T-helper 1 cell treated with Interleukin-12 subunit alpha and Interleukin-12 subunit beta and Interleukin-4 antibody, amounts not matched to agents 30 μg/mL and 1 μg/mL, for 36 hours (primary cell): ENCODE results near the gene ST3GAL3.
"Not testable (repeated sequence)": the region's sequence is repeated elsewhere in the genome, so short reads cannot be mapped to it uniquely, and the experiment has no call there.

Experiments
- H3K27ac Mint-ChIP-seq: one replicate; pipeline ENCODE4 v1.8.0; 2021; ENCODE audit warnings: mild to moderate bottlenecking, mixed read lengths
- H3K27me3 Mint-ChIP-seq: one replicate; pipeline ENCODE4 v1.8.0; 2021; ENCODE audit warnings: low read depth, mixed read lengths
- H3K36me3 Mint-ChIP-seq: one replicate; pipeline ENCODE4 v1.8.0; 2021; ENCODE audit warnings: low read depth, mixed read lengths
- H3K4me1 Mint-ChIP-seq: one replicate; pipeline ENCODE4 v1.8.0; 2021; ENCODE audit warnings: low read depth, mixed read lengths
- H3K4me3 Mint-ChIP-seq: one replicate; pipeline ENCODE4 v1.8.0; 2021; ENCODE audit warnings: mild to moderate bottlenecking, moderate library complexity, mixed read lengths
- H3K9me3 Mint-ChIP-seq: one replicate; pipeline ENCODE4 v1.8.0; 2021; ENCODE audit warnings: mixed read lengths

The ST3GAL3 gene

GRCh38 chr1:43711524-43712386, 4.4 kb downstream of the ST3GAL3 start:
- no peaks in the 10 kb centered on the region for H3K27me3 Mint-ChIP-seq
- no peak overlapping the region for H3K27ac Mint-ChIP-seq
- H3K4me3 Mint-ChIP-seq, result no peak overlapping the region
- H3K4me1 Mint-ChIP-seq, result peaks cover 21% of the 10 kb centered on the region
- peaks cover 10% of the 10 kb centered on the region for H3K36me3 Mint-ChIP-seq
- H3K9me3 Mint-ChIP-seq, result no peaks in the 10 kb centered on the region

GRCh38 chr1:43716559-43717281, 9.4 kb downstream of the ST3GAL3 start:
- no peaks in the 10 kb centered on the region for H3K27me3 Mint-ChIP-seq
- H3K4me3 Mint-ChIP-seq, result no peak overlapping the region
- H3K36me3 Mint-ChIP-seq, result peaks cover 3% of the 10 kb centered on the region
- no peaks in the 10 kb centered on the region for H3K9me3 Mint-ChIP-seq
- peaks cover 6% of the 10 kb centered on the region for H3K4me1 Mint-ChIP-seq
- no peak overlapping the region for H3K27ac Mint-ChIP-seq

DNA sequence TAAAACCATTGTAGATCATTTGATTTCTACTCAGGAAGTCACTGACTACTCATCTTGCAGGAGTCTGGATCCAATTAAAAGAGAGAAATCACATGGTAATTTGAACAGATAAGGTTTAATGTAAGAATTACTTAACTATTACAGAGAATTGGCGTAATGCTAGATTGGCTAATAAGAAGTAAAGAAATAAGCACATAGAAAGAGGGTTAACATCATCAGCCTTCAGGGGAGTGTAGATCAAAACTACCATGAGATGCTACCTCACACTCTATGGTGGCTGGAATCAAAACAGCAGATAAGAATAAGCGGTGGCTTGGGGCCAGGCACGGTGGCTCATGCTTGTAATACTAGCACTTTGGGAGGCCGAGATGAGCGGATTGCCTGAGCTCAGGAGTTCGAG, 11.7 kb downstream of the ST3GAL3 start:
- H3K4me1 Mint-ChIP-seq, result no peaks in the 10 kb centered on the region
- H3K27me3 Mint-ChIP-seq, result no peaks in the 10 kb centered on the region
- H3K4me3 Mint-ChIP-seq, result no peak overlapping the region
- no peak overlapping the region for H3K27ac Mint-ChIP-seq
- no peaks in the 10 kb centered on the region for H3K36me3 Mint-ChIP-seq
- no peaks in the 10 kb centered on the region for H3K9me3 Mint-ChIP-seq

DNA sequence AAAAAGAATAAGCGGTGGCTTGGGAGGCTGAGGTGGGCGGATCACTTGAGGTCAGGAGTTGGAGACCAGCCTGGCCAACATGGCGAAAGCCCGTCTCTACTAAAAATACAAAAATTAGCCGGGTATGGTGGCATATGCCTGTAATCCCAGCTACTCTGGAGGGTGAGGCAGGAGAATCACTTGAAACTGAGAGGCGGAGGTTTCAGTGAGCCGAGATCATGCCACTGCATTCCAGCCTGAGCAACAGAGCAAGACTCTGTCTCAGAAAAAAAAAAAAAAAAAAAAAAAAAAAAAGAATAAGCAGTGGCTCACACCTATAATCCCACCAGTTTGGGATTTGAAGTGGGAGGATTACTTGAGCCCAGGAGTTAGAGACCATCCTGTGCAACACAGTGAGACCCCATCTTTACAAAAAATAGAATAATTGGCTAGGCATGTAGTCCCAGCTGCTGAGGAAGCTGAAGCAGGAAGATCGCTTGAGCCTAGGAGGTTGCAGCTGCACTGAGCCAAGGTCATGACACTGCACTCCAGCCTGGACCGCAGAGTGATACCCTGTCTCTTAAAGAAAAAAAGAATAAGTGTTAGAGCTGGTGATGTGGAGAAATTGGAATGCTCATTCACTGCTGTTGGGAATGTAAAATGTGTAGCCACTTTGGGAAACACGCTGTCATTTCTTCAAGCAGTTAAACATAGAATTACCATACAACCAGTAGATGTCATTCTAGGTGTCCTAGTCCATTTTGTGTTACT, 12.5 kb downstream of the ST3GAL3 start:
- not testable (repeated sequence) for H3K27ac Mint-ChIP-seq, H3K4me1 Mint-ChIP-seq, H3K9me3 Mint-ChIP-seq, H3K36me3 Mint-ChIP-seq, H3K27me3 Mint-ChIP-seq, H3K4me3 Mint-ChIP-seq

GRCh38 chr1:43722810-43723209, 15.5 kb downstream of the ST3GAL3 start:
- Mint-ChIP-seq H3K36me3 (no peaks in the 10 kb centered on the region), H3K4me1 (peaks cover 3% of the 10 kb centered on the region), H3K27me3 (no peaks in the 10 kb centered on the region), H3K9me3 (no peaks in the 10 kb centered on the region), H3K27ac (no peak overlapping the region), H3K4me3 (no peak overlapping the region)

- no peaks in the 10 kb centered on the region for H3K9me3 Mint-ChIP-seq
- no peak overlapping the region for H3K27ac Mint-ChIP-seq
- H3K36me3 Mint-ChIP-seq, result no peaks in the 10 kb centered on the region
- H3K4me1 Mint-ChIP-seq, result peaks cover 3% of the 10 kb centered on the region
- H3K4me3 Mint-ChIP-seq, result no peak overlapping the region
- no peaks in the 10 kb centered on the region for H3K27me3 Mint-ChIP-seq
Measured at GRCh38 chr1:43729816-43730463, 22.6 kb downstream of the ST3GAL3 start.

DNA sequence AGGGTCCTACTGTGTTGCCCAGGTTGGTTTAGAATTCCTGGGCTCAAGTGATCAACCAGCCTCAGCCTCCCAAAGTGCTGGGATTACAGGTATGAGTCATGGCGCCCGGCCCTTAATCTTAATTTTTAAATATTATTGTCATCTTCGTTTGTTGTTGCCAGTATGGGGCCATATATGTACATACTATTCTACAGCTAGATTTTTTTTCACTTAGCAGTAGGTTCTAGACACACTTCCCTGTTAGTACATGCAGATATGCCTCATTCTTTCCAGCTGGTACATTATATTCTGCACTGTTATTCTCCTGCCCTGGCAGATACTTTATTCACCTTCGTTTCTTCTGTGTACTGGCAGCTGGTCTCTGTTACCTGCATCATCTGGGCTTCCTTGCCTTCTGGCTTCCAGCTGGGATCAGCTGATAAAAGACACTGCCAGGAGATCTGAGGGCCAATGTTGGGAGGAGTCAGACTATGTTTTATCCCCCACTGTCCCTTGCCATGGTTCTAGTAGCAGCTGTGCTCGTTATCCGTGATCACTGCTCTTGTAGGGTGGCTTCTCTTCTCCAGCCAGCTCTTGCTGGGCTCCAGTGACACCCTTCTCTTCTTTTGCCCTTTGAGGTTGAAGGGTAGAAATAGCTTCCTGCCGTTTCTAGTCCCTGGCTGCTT, 24.7 kb downstream of the ST3GAL3 start:
- Mint-ChIP-seq H3K27ac (no peak overlapping the region), H3K9me3 (no peaks in the 10 kb centered on the region), H3K27me3 (no peaks in the 10 kb centered on the region), H3K36me3 (peaks cover 1% of the 10 kb centered on the region), H3K4me1 (peaks cover 3% of the 10 kb centered on the region), H3K4me3 (no peak overlapping the region)

- Mint-ChIP-seq H3K4me1 (no peaks in the 10 kb centered on the region), H3K27ac (no peak overlapping the region), H3K9me3 (no peaks in the 10 kb centered on the region), H3K36me3 (peaks cover 1% of the 10 kb centered on the region), H3K27me3 (no peaks in the 10 kb centered on the region), H3K4me3 (no peak overlapping the region)
Measured at GRCh38 chr1:43736819-43737218, 29.5 kb downstream of the ST3GAL3 start.

DNA sequence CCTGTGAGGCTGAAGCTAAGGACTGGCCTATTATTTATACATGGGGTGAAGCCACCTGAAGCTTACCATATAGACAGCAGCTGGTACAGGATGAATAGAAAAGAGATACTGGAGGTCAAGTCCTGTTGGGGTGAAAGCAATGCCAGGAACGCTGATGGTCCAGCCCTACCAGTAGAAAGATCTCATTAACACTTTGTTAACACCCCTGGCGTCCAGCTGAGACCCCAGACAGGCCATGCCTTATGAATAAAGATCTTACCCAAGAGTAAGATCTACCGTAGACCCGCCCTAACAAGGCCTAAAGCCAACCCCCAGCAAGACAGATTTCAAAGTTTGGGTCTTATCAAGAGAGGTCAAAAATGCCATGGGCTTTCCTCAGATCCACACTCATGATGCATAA, 34.7 kb downstream of the ST3GAL3 start:
- H3K27me3 Mint-ChIP-seq, result no peaks in the 10 kb centered on the region
- no peaks in the 10 kb centered on the region for H3K9me3 Mint-ChIP-seq
- H3K27ac Mint-ChIP-seq, result no peak overlapping the region
- H3K4me3 Mint-ChIP-seq, result no peak overlapping the region
- H3K4me1 Mint-ChIP-seq, result no peaks in the 10 kb centered on the region
- H3K36me3 Mint-ChIP-seq, result no peaks in the 10 kb centered on the region

DNA sequence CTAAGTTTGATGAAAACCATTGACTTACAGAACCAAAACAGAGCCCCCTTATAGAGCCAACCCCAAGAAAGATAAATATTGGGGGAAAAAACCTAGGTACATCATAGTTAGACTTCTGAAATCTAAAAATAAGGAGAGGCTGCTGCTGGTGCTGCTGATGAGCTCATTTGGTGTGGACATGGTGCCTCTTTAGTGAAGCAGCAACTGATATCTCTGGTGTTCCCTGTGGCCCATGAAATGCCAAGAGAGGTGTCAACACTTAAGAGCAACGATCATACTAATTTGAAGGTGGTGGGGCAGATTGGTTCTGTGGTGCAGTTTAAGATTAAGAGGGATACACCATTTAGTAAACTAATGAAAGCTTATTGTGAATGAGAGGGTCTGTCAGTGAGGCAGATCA, 35.9 kb downstream of the ST3GAL3 start:
- Mint-ChIP-seq H3K9me3 (no peaks in the 10 kb centered on the region), H3K27ac (no peak overlapping the region), H3K36me3 (no peaks in the 10 kb centered on the region), H3K4me1 (no peaks in the 10 kb centered on the region), H3K27me3 (no peaks in the 10 kb centered on the region), H3K4me3 (no peak overlapping the region)

DNA sequence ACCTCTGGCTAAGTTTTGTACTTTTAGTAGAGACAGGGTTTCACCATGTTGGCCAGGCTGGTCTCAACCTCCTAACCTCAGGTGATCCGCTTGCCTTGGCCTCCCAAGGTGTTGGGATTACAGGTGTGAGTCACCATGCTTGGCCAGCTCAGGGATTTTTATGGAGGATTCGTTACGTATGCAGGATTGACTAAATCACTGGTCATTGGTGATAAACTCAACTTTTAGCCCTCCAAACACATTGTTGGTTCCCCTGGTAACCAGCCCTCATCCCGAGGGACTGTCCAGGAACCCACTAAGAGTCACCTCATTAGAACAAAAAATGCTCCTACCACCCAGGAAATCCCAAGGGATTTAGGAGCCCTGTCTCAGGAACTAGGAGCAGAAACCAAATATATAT, 40.4 kb downstream of the ST3GAL3 start:
- H3K9me3 Mint-ChIP-seq, result no peaks in the 10 kb centered on the region

GRCh38 chr1:43750083-43750482, 42.7 kb downstream of the ST3GAL3 start:
- H3K4me3 Mint-ChIP-seq, result no peak overlapping the region
- H3K4me1 Mint-ChIP-seq, result no peaks in the 10 kb centered on the region
- H3K27ac Mint-ChIP-seq, result no peak overlapping the region
- no peaks in the 10 kb centered on the region for H3K27me3 Mint-ChIP-seq
- no peaks in the 10 kb centered on the region for H3K9me3 Mint-ChIP-seq
- peaks cover 2% of the 10 kb centered on the region for H3K36me3 Mint-ChIP-seq

More for the DNA sequence above, 40.4 kb downstream of the ST3GAL3 start:
- no peaks in the 10 kb centered on the region for H3K27me3 Mint-ChIP-seq
- H3K4me1 Mint-ChIP-seq, result no peaks in the 10 kb centered on the region
- H3K36me3 Mint-ChIP-seq, result peaks cover 2% of the 10 kb centered on the region
- no peak overlapping the region for H3K4me3 Mint-ChIP-seq
- no peak overlapping the region for H3K27ac Mint-ChIP-seq

DNA sequence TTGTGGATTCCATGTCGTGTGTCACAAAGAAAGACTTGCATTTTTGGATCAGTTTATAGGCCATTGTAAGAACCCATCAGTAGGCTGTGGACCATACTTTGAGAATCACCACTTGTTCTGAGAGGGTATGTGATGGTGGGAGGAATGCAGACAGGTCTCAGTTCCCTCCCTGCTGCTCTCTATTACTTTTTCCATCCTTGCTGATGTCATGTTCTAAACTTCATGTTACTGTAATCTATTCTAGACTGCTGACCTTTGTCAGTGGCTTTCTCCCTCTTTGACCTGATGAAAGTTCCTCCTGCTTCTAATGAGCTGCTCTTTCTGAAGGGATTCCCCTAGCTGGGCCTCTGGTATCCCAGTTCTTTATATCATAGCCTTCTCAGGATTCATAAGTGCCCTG, 46.1 kb downstream of the ST3GAL3 start:
- no peaks in the 10 kb centered on the region for H3K4me1 Mint-ChIP-seq
- H3K36me3 Mint-ChIP-seq, result peaks cover 2% of the 10 kb centered on the region
- H3K27me3 Mint-ChIP-seq, result no peaks in the 10 kb centered on the region
- H3K4me3 Mint-ChIP-seq, result no peak overlapping the region
- no peaks in the 10 kb centered on the region for H3K9me3 Mint-ChIP-seq
- H3K27ac Mint-ChIP-seq, result no peak overlapping the region

GRCh38 chr1:43754892-43755291, 47.6 kb downstream of the ST3GAL3 start:
- Mint-ChIP-seq H3K27me3 (no peaks in the 10 kb centered on the region), H3K9me3 (no peaks in the 10 kb centered on the region), H3K36me3 (no peaks in the 10 kb centered on the region), H3K4me3 (no peak overlapping the region), H3K27ac (no peak overlapping the region), H3K4me1 (no peaks in the 10 kb centered on the region)
